Neural cell (in vitro differentiated cells): Measurements from ENCODE around the gene ZSCAN21. TPM values are rescaled to one million over a fixed set of nuclear protein-coding genes. Genes with fewer than 3 reads are reported as not detected.

Experiments
- H2AFZ ChIP-seq: fragments of 200-600, 300-800 bp; sonication (generic), shearing (Covaris generic); 2 replicates; pipeline ENCODE4 v1.6.0; 2014; ENCODE audit warnings: low read depth, mild to moderate bottlenecking, antibody characterized with exemption, low read length, moderate library complexity
- H3F3A ChIP-seq: fragments of 200-600 bp; shearing (Covaris generic); 2 replicates; pipeline ENCODE4 v1.6.1; 2016; ENCODE audit warnings: mild to moderate bottlenecking, moderate library complexity, mixed read lengths, antibody characterized with exemption, low read length; ENCODE audit not compliant: insufficient read depth, poor library complexity, severe bottlenecking
- H3K27ac ChIP-seq: fragments of 200-600, 300-800 bp; sonication (generic), shearing (Covaris generic); 2 replicates; pipeline ENCODE4 v1.5.1; 2014; ENCODE audit warnings: mild to moderate bottlenecking, low read length, moderate library complexity
- H3K27me3 ChIP-seq: fragments of 300-800, 200-600 bp; sonication (generic), shearing (Covaris generic); 2 replicates; pipeline ENCODE4 v1.6.0; 2014; ENCODE audit warnings: mild to moderate bottlenecking, low read depth, low read length, moderate library complexity; ENCODE audit not compliant: insufficient read depth
- H3K36me3 ChIP-seq: fragments of 300-800, 200-600 bp; sonication (generic), shearing (Covaris generic); 2 replicates; pipeline ENCODE4 v1.5.1; 2014; ENCODE audit warnings: mild to moderate bottlenecking, antibody characterized with exemption, low read length, moderate library complexity; ENCODE audit not compliant: insufficient read depth
- H3K4me2 ChIP-seq: fragments of 300-800, 200-600 bp; sonication (generic), shearing (Covaris generic); 2 replicates; pipeline ENCODE4 v1.6.0; 2014; ENCODE audit warnings: mild to moderate bottlenecking, low read length
- H3K4me3 ChIP-seq: fragments of 300-800, 200-600 bp; sonication (generic), shearing (Covaris generic); 2 replicates; pipeline ENCODE4 v1.5.1; 2014; ENCODE audit warnings: mild to moderate bottlenecking, low read length, moderate library complexity
- H3K79me2 ChIP-seq: fragments of 200-600 bp; shearing (Covaris generic); replicated peaks from 2 replicates; pipeline ENCODE4 v1.6.0; 2014; ENCODE audit warnings: mild to moderate bottlenecking, low read length, moderate library complexity; ENCODE audit not compliant: insufficient read depth
- H3K9ac ChIP-seq: fragments of 300-800, 200-600 bp; sonication (generic), shearing (Covaris generic); 2 replicates; pipeline ENCODE4 v1.6.1; 2016; ENCODE audit warnings: mild to moderate bottlenecking, low read length, mixed read lengths
- H3K9me2 ChIP-seq: fragments of 200-600 bp; shearing (Covaris generic); 2 replicates; pipeline ENCODE4 v1.6.1; 2016; ENCODE audit warnings: mild to moderate bottlenecking, low read length, mixed read lengths; ENCODE audit not compliant: insufficient read depth
- H3K9me3 ChIP-seq: fragments of 200-600, 300-800 bp; sonication (generic), shearing (Covaris generic); 2 replicates; pipeline ENCODE4 v1.6.1; 2016; ENCODE audit warnings: mild to moderate bottlenecking, mixed run types, low read length, moderate library complexity, mixed read lengths
- H4K20me1 ChIP-seq: fragments of 200-600 bp; shearing (Covaris generic); 2 replicates; pipeline ENCODE4 v1.6.1; 2016; ENCODE audit warnings: mild to moderate bottlenecking, mixed run types; ENCODE audit not compliant: insufficient read depth
- CTCF ChIP-seq: fragments of 450-650 bp; IDR thresholded peaks from 2 replicates; pipeline ENCODE4 v1.5.1; 2014; ENCODE audit warnings: antibody characterized with exemption, mild to moderate bottlenecking, moderate library complexity; ENCODE audit not compliant: poor library complexity, severe bottlenecking
- EP300 ChIP-seq: fragments of 450-650 bp; conservative IDR thresholded peaks from 2 replicates; pipeline ENCODE4 v1.6.1; 2014; ENCODE audit warnings: antibody characterized with exemption, mild to moderate bottlenecking, moderate library complexity; ENCODE audit not compliant: poor library complexity, severe bottlenecking
- EZH2 ChIP-seq: fragments of 200-600, 300-800 bp; shearing (Covaris generic), sonication (generic); IDR thresholded peaks from 2 replicates; pipeline ENCODE4 v1.6.1; 2014; ENCODE audit warnings: antibody characterized with exemption, low read length, borderline replicate concordance, mild to moderate bottlenecking; ENCODE audit not compliant: insufficient read depth, poor library complexity, severe bottlenecking
- MXI1 ChIP-seq: fragments of 450-650 bp; conservative IDR thresholded peaks from 2 replicates; pipeline ENCODE4 v1.6.1; 2014; ENCODE audit warnings: antibody characterized with exemption, mild to moderate bottlenecking; ENCODE audit not compliant: poor library complexity, severe bottlenecking
- POLR2AphosphoS5 ChIP-seq: IDR thresholded peaks from 2 replicates; pipeline ENCODE4 v1.6.1; 2012
- RAD21 ChIP-seq: fragments of 450-650 bp; conservative IDR thresholded peaks from 2 replicates; pipeline ENCODE4 v1.6.1; 2014; ENCODE audit warnings: antibody characterized with exemption, mild to moderate bottlenecking, moderate library complexity
- REST ChIP-seq: IDR thresholded peaks from 2 replicates; pipeline ENCODE4 v1.6.1; 2012; ENCODE audit warnings: borderline replicate concordance
- SMC3 ChIP-seq: fragments of 450-650 bp; conservative IDR thresholded peaks from 2 replicates; pipeline ENCODE4 v1.6.1; 2014; ENCODE audit warnings: antibody characterized with exemption, mild to moderate bottlenecking, moderate library complexity; ENCODE audit not compliant: poor library complexity
- TAF1 ChIP-seq: IDR thresholded peaks from 2 replicates; pipeline ENCODE4 v1.6.1; 2012; ENCODE audit warnings: low read depth
- polyA plus RNA-seq: library from polyadenylated mRNA; depleted of rRNA; stranded (reverse); fragments of >200 nt; gene quantifications from 2 replicates; pipeline ENCODE4 v1.2.3, GENCODE V29; 2014

Gene ZSCAN21
- polyA plus RNA-seq, 1 donor from 2014 or later: 27.6 TPM

DNA sequence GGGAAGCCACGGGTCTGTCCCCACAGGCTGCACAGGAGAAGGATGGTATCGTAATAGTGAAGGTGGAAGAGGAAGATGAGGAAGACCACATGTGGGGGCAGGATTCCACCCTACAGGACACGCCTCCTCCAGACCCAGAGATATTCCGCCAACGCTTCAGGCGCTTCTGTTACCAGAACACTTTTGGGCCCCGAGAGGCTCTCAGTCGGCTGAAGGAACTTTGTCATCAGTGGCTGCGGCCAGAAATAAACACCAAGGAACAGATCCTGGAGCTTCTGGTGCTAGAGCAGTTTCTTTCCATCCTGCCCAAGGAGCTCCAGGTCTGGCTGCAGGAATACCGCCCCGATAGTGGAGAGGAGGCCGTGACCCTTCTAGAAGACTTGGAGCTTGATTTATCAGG, 26.0 kb upstream of the ZSCAN21 start:
- Histone ChIP-seq H3K9me2 (no peaks in the 10 kb centered on the region), H3K9me3 (no peaks in the 10 kb centered on the region), H4K20me1 (no peaks in the 10 kb centered on the region), H2AFZ (no peak overlapping the region), H3K9ac (no peak overlapping the region), H3K4me2 (no peak overlapping the region), H3K27me3 (no peaks in the 10 kb centered on the region), H3F3A (no peaks in the 10 kb centered on the region), H3K27ac (no peak overlapping the region), H3K4me3 (no peak overlapping the region), H3K79me2 (peaks cover 42% of the 10 kb centered on the region), H3K36me3 (no peaks in the 10 kb centered on the region)
- no peak for TF ChIP-seq EP300
- TF ChIP-seq CTCF: no peak
- no peak for TF ChIP-seq REST
- TF ChIP-seq EZH2: no peak
- no peak for TF ChIP-seq TAF1
- TF ChIP-seq POLR2AphosphoS5: no peak

DNA sequence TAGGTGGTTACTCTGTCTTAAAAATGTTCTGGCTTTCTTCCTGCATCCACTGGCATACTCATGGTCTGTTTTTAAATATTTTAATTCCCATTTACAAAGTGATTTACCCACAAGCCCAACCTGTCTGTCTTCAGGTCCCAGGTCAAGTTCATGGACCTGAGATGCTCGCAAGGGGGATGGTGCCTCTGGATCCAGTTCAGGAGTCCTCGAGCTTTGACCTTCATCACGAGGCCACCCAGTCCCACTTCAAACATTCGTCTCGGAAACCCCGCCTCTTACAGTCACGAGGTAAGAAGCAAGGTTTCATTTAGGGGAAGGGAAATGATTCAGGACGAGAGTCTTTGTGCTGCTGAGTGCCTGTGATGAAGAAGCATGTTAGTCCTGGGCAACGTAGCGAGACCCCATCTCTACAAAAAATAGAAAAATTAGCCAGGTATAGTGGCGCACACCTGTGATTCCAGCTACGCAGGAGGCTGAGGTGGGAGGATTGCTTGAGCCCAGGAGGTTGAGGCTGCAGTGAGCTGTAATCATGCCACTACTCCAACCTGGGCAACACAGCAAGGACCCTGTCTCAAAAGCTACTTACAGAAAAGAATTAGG, 25.5 kb upstream of the ZSCAN21 start:
- H3K36me3 ChIP-seq: no peaks in the 10 kb centered on the region
- H3K79me2 ChIP-seq: peaks cover 37% of the 10 kb centered on the region

More for the DNA sequence above, 25.5 kb upstream of the ZSCAN21 start:
- Histone ChIP-seq H3K27me3 (no peaks in the 10 kb centered on the region), H2AFZ (no peak overlapping the region), H3K9me2 (no peaks in the 10 kb centered on the region), H4K20me1 (no peaks in the 10 kb centered on the region), H3K27ac (no peak overlapping the region), H3K9me3 (no peaks in the 10 kb centered on the region), H3K4me3 (no peak overlapping the region), H3K4me2 (no peak overlapping the region), H3F3A (no peaks in the 10 kb centered on the region), H3K9ac (no peak overlapping the region)
- no peak for TF ChIP-seq TAF1
- TF ChIP-seq RAD21: no peak
- TF ChIP-seq REST: no peak
- no peak for TF ChIP-seq CTCF
- TF ChIP-seq SMC3: no peak
- TF ChIP-seq EP300: no peak
- no peak for TF ChIP-seq MXI1
- TF ChIP-seq POLR2AphosphoS5: no peak
- TF ChIP-seq EZH2: no peak
